Measurements from ENCODE around the gene CCDC66. TPM values are rescaled to one million over a fixed set of nuclear protein-coding genes. Genes with fewer than 3 reads are reported as not detected.

CCDC66 gene
- total RNA-seq, 4 donors from 2014 or later = 17.2 to 50.8 (median 24.9) TPM

DNA sequence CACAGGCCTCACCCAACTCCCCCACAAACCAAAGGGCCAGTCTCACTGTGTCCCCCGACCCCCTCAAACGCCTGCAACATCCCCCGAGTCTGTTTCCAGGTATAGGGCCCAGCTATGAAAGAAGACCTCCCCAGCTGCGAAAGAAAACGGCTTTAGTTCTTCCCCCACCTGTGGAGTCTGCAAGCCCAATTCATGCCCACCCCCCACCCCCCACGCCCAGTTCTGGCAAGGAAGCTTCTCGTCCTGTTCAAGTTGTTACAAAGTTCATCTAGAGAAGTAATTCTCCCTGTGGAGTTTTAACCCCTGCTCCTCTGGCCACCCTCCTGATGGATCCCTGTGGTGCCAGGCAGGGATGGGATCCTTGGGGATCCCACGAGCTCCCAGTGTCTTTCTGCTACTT, 54.4 kb downstream of the CCDC66 start:
- H3K4me3 ChIP-seq = no peak overlapping the region
- H3K27ac ChIP-seq = no peak overlapping the region
- H3K9me3 ChIP-seq = no peaks in the 10 kb centered on the region
- TF ChIP-seq EP300 (IDR thresholded peaks at IDR 0.05) (no peak), POLR2AphosphoS5 (IDR thresholded peaks at IDR 0.05) (no peak), POLR2A (IDR thresholded peaks at IDR 0.05) (no peak)
- TF ChIP-seq, protein P1, sequence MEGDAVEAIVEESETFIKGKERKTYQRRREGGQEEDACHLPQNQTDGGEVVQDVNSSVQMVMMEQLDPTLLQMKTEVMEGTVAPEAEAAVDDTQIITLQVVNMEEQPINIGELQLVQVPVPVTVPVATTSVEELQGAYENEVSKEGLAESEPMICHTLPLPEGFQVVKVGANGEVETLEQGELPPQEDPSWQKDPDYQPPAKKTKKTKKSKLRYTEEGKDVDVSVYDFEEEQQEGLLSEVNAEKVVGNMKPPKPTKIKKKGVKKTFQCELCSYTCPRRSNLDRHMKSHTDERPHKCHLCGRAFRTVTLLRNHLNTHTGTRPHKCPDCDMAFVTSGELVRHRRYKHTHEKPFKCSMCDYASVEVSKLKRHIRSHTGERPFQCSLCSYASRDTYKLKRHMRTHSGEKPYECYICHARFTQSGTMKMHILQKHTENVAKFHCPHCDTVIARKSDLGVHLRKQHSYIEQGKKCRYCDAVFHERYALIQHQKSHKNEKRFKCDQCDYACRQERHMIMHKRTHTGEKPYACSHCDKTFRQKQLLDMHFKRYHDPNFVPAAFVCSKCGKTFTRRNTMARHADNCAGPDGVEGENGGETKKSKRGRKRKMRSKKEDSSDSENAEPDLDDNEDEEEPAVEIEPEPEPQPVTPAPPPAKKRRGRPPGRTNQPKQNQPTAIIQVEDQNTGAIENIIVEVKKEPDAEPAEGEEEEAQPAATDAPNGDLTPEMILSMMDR (IDR thresholded peaks at IDR 0.05) = no peak
- no peaks in the 10 kb centered on the region for H3K4me1 ChIP-seq
- DNase-seq (ENCODE audit: low spot score in 2 of 2) = no peak
- H3K36me3 ChIP-seq = peaks cover 34% of the 10 kb centered on the region
- 90% methylated on average over 8 of the region's 8 CpGs for WGBS
- no peaks in the 10 kb centered on the region for H3K27me3 ChIP-seq

DNA sequence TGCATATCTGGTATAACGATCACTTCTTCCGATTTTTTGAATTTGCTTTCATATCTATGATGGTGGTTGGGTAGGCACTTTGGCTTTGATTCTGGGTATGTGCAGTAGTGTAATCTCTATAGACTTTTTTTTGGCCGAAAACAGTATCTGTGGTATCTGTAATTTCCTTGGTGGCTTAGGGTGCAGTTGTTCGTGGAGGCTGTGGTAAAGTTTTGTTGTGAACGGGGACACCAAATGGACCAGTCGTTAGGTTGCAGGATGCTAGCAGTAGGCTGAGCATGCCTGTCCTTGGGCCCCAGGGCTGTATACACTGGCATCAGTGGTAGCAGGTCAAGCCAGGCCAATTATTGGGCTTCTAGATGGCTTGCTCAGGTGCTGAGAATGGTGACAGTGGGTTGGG, 55.2 kb downstream of the CCDC66 start:
- Histone ChIP-seq H3K36me3 (peaks cover 32% of the 10 kb centered on the region), H3K27ac (no peak overlapping the region), H3K9me3 (no peaks in the 10 kb centered on the region), H3K27me3 (no peaks in the 10 kb centered on the region), H3K4me3 (no peak overlapping the region), H3K4me1 (no peaks in the 10 kb centered on the region)
- TF ChIP-seq POLR2AphosphoS5 (IDR thresholded peaks at IDR 0.05) (no peak), EP300 (IDR thresholded peaks at IDR 0.05) (no peak), POLR2A (IDR thresholded peaks at IDR 0.05) (no peak)
- TF ChIP-seq, protein P1 (IDR thresholded peaks at IDR 0.05) = no peak
- DNase-seq (ENCODE audit: low spot score in 2 of 2) = no peak
- 88% methylated on average over 6 of the region's 6 CpGs for WGBS

DNA sequence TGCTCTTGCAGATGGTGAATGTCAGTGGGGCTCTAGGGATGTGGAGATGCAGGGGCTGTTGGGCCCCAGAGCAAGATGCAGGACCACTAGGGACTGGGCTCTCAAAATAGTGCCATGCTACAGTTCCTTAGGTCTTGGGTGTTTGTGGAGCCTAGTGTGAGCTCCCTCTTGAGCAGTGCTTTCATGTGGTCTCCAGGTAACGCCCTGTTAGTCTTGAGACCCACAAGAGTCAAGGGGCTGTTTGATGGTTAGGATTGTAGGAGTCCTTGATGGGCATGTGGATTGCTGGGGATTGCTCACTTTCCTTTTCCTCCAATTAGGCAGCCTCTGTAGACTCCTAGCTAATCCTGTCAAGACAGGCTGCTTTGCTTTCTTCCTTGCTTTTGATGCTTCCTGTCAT, 56.0 kb downstream of the CCDC66 start:
- DNase-seq (ENCODE audit: low spot score in 2 of 2) = no peak
- no peaks in the 10 kb centered on the region for H3K9me3 ChIP-seq
- WGBS = 88% methylated on average over 1 of the region's 1 CpG
- H3K27ac ChIP-seq = no peak overlapping the region
- peaks cover 39% of the 10 kb centered on the region for H3K36me3 ChIP-seq
- no peaks in the 10 kb centered on the region for H3K27me3 ChIP-seq
- TF ChIP-seq, protein P1 (IDR thresholded peaks at IDR 0.05) = no peak
- no peak for TF ChIP-seq POLR2A (IDR thresholded peaks at IDR 0.05)
- TF ChIP-seq POLR2AphosphoS5 (IDR thresholded peaks at IDR 0.05) = no peak
- no peak for TF ChIP-seq EP300 (IDR thresholded peaks at IDR 0.05)
- H3K4me3 ChIP-seq = no peak overlapping the region
- H3K4me1 ChIP-seq = no peaks in the 10 kb centered on the region

DNA sequence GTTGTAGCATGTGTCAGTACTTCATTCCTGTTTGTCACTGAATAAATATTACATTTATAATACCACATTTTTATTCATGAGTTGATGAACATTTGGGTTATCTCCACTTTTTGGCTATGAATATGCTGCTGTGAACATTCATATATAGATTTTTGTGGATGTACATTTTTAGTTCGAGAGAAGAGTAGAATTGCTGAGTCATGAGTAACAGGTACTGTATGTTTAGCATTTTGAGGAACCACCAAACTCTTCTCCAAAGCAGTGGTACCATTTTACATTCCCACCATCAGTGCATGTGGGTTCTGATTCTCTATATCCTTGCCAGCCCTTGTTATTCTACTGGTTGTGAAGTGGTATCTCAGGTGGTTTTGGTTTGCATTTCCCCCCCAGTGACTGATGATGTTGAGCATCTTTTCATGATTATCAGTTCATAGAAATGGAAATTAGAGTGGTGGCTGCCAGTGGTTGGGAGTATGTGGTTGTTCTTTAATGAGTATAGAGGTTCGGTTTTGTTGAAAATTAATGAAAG, 59.6 kb downstream of the CCDC66 start:
- Histone ChIP-seq H3K9me3 (no peaks in the 10 kb centered on the region), H3K4me3 (no peak overlapping the region), H3K4me1 (peaks cover 5% of the 10 kb centered on the region), H3K27me3 (no peaks in the 10 kb centered on the region), H3K36me3 (peaks cover 60% of the 10 kb centered on the region), H3K27ac (no peak overlapping the region)
- 80% methylated on average over 2 of the region's 2 CpGs for WGBS
- TF ChIP-seq POLR2A (IDR thresholded peaks at IDR 0.05) (no peak), EP300 (IDR thresholded peaks at IDR 0.05) (no peak), POLR2AphosphoS5 (IDR thresholded peaks at IDR 0.05) (no peak)
- TF ChIP-seq, protein P1 (IDR thresholded peaks at IDR 0.05) = no peak
- DNase-seq (ENCODE audit: low spot score in 2 of 2) = no peak

DNA sequence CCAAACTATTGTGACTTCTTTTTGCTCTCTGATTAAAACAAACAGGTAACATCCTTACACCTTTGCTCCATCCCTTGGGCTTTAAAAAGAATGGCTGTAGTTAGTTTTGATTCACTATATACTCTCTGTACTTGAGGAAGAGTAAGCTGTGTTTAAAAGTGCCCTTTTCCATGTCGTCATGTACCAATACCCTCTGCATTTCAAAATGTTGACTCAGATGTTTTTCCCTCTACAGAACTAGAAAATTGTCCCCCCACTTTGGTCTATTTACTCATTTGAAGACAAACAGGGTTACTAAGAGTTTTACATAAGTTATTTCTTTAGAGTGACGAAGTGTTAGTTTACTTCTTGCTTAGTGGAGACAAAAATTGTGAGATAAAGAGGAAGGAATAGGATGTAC, 63.4 kb downstream of the CCDC66 start:
- peaks cover 79% of the 10 kb centered on the region for H3K36me3 ChIP-seq

More for the DNA sequence above, 63.4 kb downstream of the CCDC66 start:
- DNase-seq (ENCODE audit: low spot score in 2 of 2) = no peak
- TF ChIP-seq EP300 (IDR thresholded peaks at IDR 0.05) = no peak
- no peak for TF ChIP-seq POLR2AphosphoS5 (IDR thresholded peaks at IDR 0.05)
- no peak for TF ChIP-seq POLR2A (IDR thresholded peaks at IDR 0.05)
- TF ChIP-seq, protein P1 (IDR thresholded peaks at IDR 0.05) = no peak
- no peaks in the 10 kb centered on the region for H3K9me3 ChIP-seq
- WGBS = 91% methylated on average over 2 of the region's 2 CpGs
- H3K4me3 ChIP-seq = no peak overlapping the region
- peaks cover 11% of the 10 kb centered on the region for H3K4me1 ChIP-seq
- H3K27ac ChIP-seq = no peak overlapping the region
- H3K27me3 ChIP-seq = no peaks in the 10 kb centered on the region
